GM21528 (cell line): ENCODE results near the gene SEMA5B.

Experiments
- ATAC-seq: cut with Tn5 transposase; IDR thresholded peaks from one replicate; pipeline ENCODE4 v1.9.1; 2021; ENCODE audit warnings: mild to moderate bottlenecking, moderate library complexity; ENCODE audit not compliant: unreplicated experiment, low FRiP score

The SEMA5B gene

GRCh38 chr3:122996038-122996580 lies 31.5 kb downstream of the SEMA5B start:
- ATAC-seq = no peak

- ATAC-seq = no peak
Observed at GRCh38 chr3:122994954-122995353, 32.6 kb downstream of the SEMA5B start.

- ATAC-seq = no peak
Observed at GRCh38 chr3:122993124-122993978, 34.2 kb downstream of the SEMA5B start.

- ATAC-seq = no peak
Observed at GRCh38 chr3:122992676-122993075, 34.9 kb downstream of the SEMA5B start.

GRCh38 chr3:122992133-122992532 lies 35.4 kb downstream of the SEMA5B start:
- no peak for ATAC-seq

GRCh38 chr3:122991236-122991985 lies 36.2 kb downstream of the SEMA5B start:
- ATAC-seq = no peak

GRCh38 chr3:122989856-122990575 lies 37.5 kb downstream of the SEMA5B start:
- ATAC-seq = no peak

GRCh38 chr3:122988508-122988907 lies 39.1 kb downstream of the SEMA5B start:
- no peak for ATAC-seq

GRCh38 chr3:122987736-122988319 lies 39.7 kb downstream of the SEMA5B start:
- no peak for ATAC-seq

GRCh38 chr3:122987231-122987630 lies 40.3 kb downstream of the SEMA5B start:
- ATAC-seq = no peak

GRCh38 chr3:122986693-122987179 lies 40.8 kb downstream of the SEMA5B start:
- no peak for ATAC-seq

GRCh38 chr3:122985539-122985938 lies 42.0 kb downstream of the SEMA5B start:
- ATAC-seq = no peak

- ATAC-seq = no peak
Observed at GRCh38 chr3:122984650-122985049, 42.9 kb downstream of the SEMA5B start.

GRCh38 chr3:122984007-122984406 lies 43.6 kb downstream of the SEMA5B start:
- no peak for ATAC-seq

GRCh38 chr3:122982216-122983185 lies 45.1 kb downstream of the SEMA5B start:
- ATAC-seq = no peak

GRCh38 chr3:122979211-122979610 lies 48.4 kb downstream of the SEMA5B start:
- no peak for ATAC-seq

GRCh38 chr3:122978569-122978968 lies 49.0 kb downstream of the SEMA5B start:
- no peak for ATAC-seq

GRCh38 chr3:122977746-122978466 lies 49.7 kb downstream of the SEMA5B start:
- ATAC-seq = no peak

- no peak for ATAC-seq
Observed at GRCh38 chr3:122975924-122976293, 51.7 kb downstream of the SEMA5B start.
